Measurements from ENCODE around the gene DCTPP1.
"Not testable (repeated sequence)": the region's sequence is repeated elsewhere in the genome, so short reads cannot be mapped to it uniquely, and the experiment has no call there.

DCTPP1 gene

DNA sequence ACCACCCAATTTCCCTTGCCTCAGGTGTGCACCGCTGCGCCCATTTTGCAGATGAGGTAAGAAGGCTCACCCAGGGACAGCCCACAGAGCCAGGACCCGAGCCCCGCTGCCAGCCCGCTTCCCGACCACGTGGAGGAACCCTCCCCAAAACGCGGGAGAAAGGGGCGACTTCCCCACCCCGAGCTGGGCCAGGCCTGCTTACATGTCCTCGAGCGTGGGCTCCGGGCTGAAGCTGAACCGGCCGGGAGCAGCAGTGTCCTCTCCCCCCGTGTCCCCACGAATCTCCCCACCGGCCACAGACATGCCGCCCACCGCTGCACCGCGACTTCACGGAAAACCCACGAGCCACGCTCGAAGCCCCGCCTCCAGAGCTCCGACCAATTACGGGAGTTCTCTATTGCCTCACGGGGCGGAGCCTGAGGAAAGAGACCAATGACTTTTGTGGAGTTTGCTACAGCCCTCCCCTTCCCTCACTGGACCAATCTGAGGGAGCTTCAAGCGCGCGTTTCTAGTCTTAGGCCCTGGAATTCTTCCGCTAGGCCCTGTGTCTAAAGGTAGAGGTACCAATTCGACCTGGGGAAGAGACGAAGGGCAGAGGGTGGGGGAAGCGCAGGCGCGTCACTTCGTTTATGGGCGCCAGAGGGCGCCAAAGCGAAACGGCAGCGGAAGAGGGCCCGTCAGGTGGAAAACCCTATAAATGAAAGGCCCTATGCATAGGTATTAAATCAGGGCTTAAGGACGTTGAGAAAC is at the start of gene DCTPP1:
Gene DCTPP1, minus strand, starts transcription at position 353 of the 750 bp plus-strand sequence. Its CDS starts 50 bp downstream, at position 303.
- DNase-seq (ENCODE audit: low read depth, low spot score) = peak; percentile 99

DNA sequence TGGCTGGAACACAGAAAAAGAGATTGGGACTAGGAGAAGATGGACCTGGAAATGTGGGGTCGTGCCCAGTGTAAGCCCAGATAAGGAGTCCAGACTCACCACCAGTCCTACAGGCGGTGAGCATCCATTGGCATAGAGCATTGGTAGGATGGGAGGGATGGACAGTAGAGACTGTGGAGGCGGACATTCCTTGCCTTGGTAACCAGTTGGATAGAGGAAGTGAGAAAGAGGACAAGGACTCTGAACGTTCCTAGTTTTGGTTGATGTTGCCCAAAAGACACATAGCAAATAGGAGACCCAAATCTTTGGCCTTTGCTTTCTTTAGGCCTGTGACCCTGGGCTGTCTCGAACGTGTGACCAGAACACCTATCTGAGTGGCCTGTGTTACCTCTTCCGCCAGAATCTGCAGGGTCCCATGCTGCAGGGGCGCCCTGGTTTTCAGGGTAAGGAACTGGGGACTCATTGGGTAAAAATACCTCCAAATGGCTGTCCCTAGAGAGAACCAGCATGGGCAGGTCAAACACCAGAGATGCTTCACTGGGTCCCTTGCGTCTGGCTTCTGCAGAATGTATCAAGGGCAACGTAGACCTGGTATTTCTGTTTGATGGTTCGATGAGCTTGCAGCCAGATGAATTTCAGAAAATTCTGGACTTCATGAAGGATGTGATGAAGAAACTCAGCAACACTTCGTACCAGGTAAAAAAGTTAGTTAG is 49.1 kb upstream of the DCTPP1 start:
- no peak for DNase-seq (ENCODE audit: low read depth, low spot score)

- DNase-seq (ENCODE audit: low read depth, low spot score) = not testable (repeated sequence)
These were observed 47.9 kb upstream of the DCTPP1 start for GRCh38 chr16:30477773-30478172.

- DNase-seq (ENCODE audit: low read depth, low spot score) = no peak
These were observed 47.2 kb upstream of the DCTPP1 start for GRCh38 chr16:30476991-30477390.

DNA sequence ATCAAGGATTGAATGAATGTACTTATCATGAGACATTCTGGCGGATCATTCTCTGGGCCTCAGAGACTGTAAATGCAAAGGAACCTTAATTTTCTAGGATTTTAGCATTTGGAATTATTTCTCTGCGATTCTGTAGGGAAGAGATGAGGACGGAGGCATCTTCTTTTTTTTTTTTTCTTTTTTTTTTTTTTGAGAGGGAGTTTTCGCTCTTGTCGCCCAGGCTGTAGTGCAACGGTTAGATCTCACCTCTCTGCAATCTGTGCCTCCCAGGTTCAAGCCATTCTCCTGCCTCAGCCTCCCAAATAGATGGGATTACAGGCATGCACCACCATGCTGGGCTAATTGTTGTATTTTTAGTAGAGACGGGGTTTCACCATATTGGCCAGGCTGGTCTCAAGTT is 44.9 kb upstream of the DCTPP1 start:
- no peak for DNase-seq (ENCODE audit: low read depth, low spot score)

DNA sequence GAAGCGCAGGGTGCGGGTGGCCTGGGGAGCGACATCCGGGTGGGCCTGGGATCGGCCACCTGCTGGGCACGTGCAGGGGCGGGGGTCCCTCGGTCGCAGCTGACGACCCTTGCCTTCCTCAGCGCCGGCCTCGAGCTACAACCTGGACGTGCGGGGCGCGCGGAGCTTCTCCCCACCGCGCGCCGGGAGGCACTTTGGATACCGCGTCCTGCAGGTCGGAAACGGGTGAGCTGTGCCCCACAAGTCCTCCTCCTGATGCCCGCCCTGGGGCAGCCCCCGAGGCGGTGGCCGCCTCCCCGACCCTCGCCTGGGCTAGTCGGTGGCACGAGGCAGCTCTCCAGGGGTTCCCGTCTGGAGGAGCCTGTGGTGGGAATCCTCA is 44.2 kb upstream of the DCTPP1 start:
- DNase-seq (ENCODE audit: low read depth, low spot score) = no peak

- DNase-seq (ENCODE audit: low read depth, low spot score) = no peak
These were observed 43.6 kb upstream of the DCTPP1 start for GRCh38 chr16:30473231-30474073.

- DNase-seq (ENCODE audit: low read depth, low spot score) = no peak
These were observed 42.6 kb upstream of the DCTPP1 start, which contains the start of gene ITGAL for GRCh38 chr16:30472328-30472942. TSS of gene ITGAL (plus strand) at chr16:30472742. CDS start at chr16:30472838, 96 bp downstream.

DNA sequence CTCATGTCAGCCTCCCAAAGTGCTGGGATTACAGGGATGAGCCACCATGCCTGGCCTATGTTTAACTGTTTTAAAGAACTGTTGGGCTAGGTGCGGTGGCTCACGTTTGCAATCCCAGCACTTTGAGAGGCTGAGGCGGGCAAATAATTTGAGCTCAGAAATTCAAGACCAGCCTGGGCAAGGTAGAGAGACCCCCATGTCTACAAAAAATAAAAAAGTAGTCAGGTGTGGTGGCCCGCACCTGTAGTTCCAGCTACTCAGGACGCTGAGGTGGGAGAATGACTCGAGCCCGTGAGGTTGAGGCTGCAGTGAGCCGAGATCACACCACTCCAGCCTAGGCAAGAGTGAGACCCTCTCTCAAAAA is 40.8 kb upstream of the DCTPP1 start:
- no peak for DNase-seq (ENCODE audit: low read depth, low spot score)

DNA sequence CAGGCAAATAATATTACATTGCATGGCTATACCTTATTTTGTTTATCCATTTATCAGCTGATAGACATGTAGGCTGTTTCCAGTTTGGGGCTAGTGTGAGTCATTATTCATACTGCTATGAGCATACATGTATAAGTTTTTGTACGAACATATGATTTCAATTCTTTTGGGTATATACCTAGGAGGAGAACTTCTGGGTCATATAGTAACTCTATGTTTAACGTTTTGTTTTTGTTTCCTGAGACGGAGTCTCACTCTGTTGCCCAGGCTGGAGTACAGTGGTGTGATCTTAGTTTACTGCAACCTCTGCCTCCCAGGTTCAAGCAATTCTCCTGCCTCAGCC is 40.3 kb upstream of the DCTPP1 start:
- no peak for DNase-seq (ENCODE audit: low read depth, low spot score)

DNA sequence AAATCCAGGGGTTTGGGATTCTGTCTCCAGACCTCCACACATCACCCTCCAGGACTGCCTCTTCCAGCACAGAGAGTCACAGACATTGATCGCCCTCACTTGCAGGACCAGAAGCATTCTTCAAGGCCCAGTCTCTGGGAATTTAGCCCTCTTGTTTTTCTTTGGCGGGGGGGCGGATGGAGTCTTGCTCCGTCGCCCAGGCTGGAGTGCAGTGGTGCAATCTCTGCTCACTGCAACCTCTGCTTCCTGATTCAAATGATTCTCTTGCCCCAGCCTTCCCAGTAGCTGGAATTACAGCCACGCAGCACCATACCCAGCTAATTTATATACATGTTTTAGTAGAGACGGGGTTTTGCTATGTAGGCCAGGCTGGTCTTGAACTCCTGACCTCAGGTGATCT is 34.2 kb upstream of the DCTPP1 start:
- DNase-seq (ENCODE audit: low read depth, low spot score) = no peak

DNA sequence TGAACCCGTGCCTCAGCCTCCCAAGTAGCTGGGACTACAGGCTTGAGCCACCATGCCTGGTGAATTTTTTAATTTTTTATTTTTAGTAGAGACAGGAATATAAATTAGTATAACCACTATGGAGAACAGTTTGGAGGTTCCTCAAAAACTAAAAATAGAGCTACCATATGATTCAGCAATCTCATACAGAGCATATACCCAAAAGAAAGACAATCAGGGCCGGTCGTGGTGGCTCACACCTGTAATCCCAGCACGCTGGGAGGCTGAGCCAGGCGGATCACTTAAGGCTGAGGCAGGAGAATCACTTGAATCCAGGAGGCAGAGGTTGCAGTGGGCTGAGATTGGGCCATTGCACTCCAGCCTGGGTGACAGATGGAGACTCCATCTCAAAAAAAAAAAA is 31.6 kb upstream of the DCTPP1 start:
- not testable (repeated sequence) for DNase-seq (ENCODE audit: low read depth, low spot score)

- no peak for DNase-seq (ENCODE audit: low read depth, low spot score)
These were observed 29.6 kb upstream of the DCTPP1 start for GRCh38 chr16:30459456-30459855.

GRCh38 chr16:30458561-30459394 is 28.9 kb upstream of the DCTPP1 start:
- DNase-seq (ENCODE audit: low read depth, low spot score) = no peak

- DNase-seq (ENCODE audit: low read depth, low spot score) = no peak
These were observed 28.1 kb upstream of the DCTPP1 start for GRCh38 chr16:30457743-30458560.

DNA sequence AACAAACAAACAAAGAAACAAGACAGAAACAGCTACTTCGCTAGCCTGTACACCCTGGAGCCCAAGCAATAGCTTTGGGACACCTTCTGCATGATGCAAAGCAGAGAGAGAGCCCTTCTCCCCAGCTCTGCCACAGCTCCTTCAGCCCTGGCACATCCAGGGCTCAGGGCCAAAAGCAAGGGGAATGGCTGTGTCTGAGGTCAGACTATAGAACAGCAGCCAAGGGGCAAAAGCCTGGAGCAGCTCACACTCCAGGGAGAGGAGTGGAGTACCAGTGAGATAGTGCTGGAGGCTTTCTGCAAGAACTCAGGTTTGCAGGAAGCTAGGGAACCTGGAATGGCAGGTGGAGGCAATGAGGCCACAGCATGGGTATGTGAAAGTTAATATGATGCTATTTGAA is 27.4 kb upstream of the DCTPP1 start:
- no peak for DNase-seq (ENCODE audit: low read depth, low spot score)

GRCh38 chr16:30456302-30456701 is 26.5 kb upstream of the DCTPP1 start:
- no peak for DNase-seq (ENCODE audit: low read depth, low spot score)

DNA sequence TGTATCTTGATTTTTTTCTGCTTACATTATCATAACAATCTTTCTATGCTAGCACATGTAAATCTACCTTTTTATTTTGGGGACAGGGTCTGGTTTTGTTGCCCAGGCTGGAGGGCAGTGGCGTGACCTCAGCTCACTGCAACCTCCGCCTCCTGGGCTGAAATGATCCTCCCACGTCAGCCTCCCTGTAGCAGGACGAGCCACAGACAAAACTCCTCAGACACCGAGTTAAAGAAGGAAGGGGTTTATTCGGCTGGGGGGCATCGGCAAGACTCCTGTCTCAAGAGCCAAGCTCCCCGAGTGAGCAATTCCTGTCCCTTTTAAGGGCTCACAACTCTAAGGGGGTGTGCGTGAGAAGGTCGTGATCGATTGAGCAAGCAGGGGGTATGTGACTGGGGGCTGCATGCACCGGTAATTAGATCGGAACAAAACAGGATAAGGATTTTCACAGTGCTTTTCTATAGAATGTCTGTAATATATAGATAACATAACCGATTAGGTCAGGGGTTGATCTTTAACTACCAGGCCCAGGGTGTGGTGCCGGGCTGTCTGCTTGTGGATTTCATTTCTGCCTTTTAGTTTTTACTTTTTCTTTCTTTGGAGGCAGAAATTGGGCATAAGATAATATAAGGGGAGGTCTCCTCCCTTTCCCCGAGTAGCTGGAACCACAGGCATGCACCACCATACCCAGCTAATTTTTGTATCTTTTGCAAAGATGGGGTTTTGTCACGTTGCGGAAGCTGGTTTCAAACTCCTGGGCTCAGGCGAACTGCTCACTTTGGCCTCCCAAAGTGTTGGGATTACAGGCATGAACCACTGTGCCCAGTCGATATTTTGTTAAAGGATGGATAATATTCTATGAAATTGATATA is 23.1 kb upstream of the DCTPP1 start:
- not testable (repeated sequence) for DNase-seq (ENCODE audit: low read depth, low spot score)

- no peak for DNase-seq (ENCODE audit: low read depth, low spot score)
These were observed 19.2 kb upstream of the DCTPP1 start for GRCh38 chr16:30449116-30449435.

Measured in astrocyte of the hippocampus (primary cell).